ENCODE measurements around the gene LGR4.

GRCh38 chr11:27481992-27482391, 9.4 kb upstream of the LGR4 start:
- TF ChIP-seq CTCF (IDR thresholded peaks at IDR 0.05), result no peak
- no peak for TF ChIP-seq POLR2A (IDR thresholded peaks at IDR 0.05)

All from heart left ventricle (tissue), 13 donors.